Body of pancreas (tissue), 4 donors: Measurements from ENCODE around the gene SEPTIN5.

ENCODE experiments used
- CTCF ChIP-seq, 7 experiments: fragments of 450-650 bp in 4 of 7; fragments of 200-600 bp in 3 of 7; sonication (generic) in 3 of 7; IDR thresholded peaks; one replicate each; pipeline ENCODE4 v1.5.1; 2016 to 2019; ENCODE audit warnings: antibody characterized with exemption in 7 of 7
- POLR2A ChIP-seq, 3 donors: fragments of 450-650 bp; IDR thresholded peaks; one replicate each; pipeline ENCODE4 v1.6.1; 2016; ENCODE audit warnings: antibody characterized with exemption in 3 of 3, mild to moderate bottlenecking in 2 of 3

GRCh38 chr22:19687561-19688300 lies 26.6 kb upstream of the SEPTIN5 start:
- no peak for TF ChIP-seq POLR2A (IDR thresholded peaks at IDR 0.05)
- TF ChIP-seq CTCF (IDR thresholded peaks at IDR 0.05), result no peak
